Measurements from ENCODE around the gene ADAP1. TPM values are rescaled to one million over a fixed set of nuclear protein-coding genes. Genes with fewer than 3 reads are reported as not detected.

The ADAP1 gene
- total and polyA plus RNA-seq, 2 of the 13 experiments (the other 11 are each of a cell fraction or from before 2014, with no cell fraction given) = 10.5 to 24.6 TPM

- TF ChIP-seq ZNF280B (CRISPR knock-in tag; IDR thresholded peaks at IDR 0.05; ENCODE audit: borderline replicate concordance) = peak; percentile 46; the same call in 1 of the 2 replicates
- TF ChIP-seq ZMYM2 (CRISPR knock-in tag; IDR thresholded peaks at IDR 0.05) = 0 out of 2 replicates have a peak, but pooled peaks have one; percentile 50
- peak; percentile 81; the same call in 1 of the 2 replicates for TF ChIP-seq ZNF766 (CRISPR knock-in tag; IDR thresholded peaks at IDR 0.05; ENCODE audit: borderline replicate concordance)
- TF ChIP-seq ZBTB49 (CRISPR knock-in tag; IDR thresholded peaks at IDR 0.05; ENCODE audit: borderline replicate concordance) = no peak
- TF ChIP-seq NFAT5 (CRISPR knock-in tag; IDR thresholded peaks at IDR 0.05) = peak; percentile 67; the same call in 1 of the 2 replicates
- TF ChIP-seq ZNF781 (CRISPR knock-in tag; IDR thresholded peaks at IDR 0.05; ENCODE audit: borderline replicate concordance, not compliant biosample characterization) = no peak
- peak; percentile 84 for TF ChIP-seq RBFOX2 (IDR thresholded peaks at IDR 0.05; ENCODE audit: low read depth, low read length)
- TF ChIP-seq ZNF318 (CRISPR knock-in tag; IDR thresholded peaks at IDR 0.05) = 0 out of 2 replicates have a peak, but pooled peaks have one; percentile 22
- peak; percentile 45; the same call in 1 of the 2 replicates for TF ChIP-seq ZC3H13 (CRISPR knock-in tag; IDR thresholded peaks at IDR 0.05)
Observed at GRCh38 chr7:977326-978048, 23.0 kb upstream of the ADAP1 start (continued).
